ENCODE data around the gene SNAPC1. TPM values are rescaled to one million over a fixed set of nuclear protein-coding genes. Genes with fewer than 3 reads are reported as not detected.
A peak's percentile ranks its signal among the peaks of the same experiment; 100 is the strongest.

SNAPC1 gene
- total and polyA plus RNA-seq, 9 of the 15 experiments (the other 6 are each of a cell fraction or from before 2014, with no cell fraction given): 3.7 to 9.0 (median 7.9) TPM

DNA sequence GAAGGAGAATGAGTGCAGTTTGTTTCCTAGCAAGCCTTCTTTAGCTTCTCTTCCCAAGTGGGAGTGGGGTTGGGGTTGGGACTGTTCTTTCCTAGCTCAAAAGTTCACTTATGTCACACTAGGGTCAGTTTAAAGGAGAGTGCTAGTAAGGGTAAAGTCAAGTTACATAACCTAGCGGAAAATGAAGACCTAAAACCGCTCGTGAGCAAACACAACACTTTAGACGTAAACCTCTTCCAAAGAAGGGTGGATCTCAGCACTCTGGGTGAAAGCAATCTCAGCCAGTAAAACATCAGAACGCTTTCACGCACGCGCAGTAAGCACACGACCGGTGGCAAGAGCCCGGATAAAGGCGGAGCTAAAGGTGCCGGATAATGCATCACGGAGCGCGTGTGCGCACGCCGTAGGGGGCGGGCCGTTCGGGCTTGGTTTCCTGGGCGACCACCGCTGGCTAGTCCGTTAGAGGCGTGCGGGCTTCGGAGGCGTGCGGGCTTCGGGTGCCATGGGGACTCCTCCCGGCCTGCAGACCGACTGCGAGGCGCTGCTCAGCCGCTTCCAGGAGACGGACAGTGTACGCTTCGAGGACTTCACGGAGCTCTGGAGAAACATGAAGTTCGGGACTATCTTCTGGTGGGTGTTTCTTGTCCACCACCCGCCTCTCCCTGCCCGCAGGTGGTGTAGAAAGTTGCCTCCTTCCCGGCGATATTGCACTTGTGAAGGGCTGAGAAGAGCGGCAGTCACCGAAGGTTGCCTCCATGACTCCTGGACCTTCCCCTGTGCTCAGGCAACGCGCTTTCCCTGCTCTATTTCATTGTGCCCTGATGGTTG, at the start of gene SNAPC1 (continued):
- no peak; the same call in 1 of the 2 replicates for TF ChIP-seq CREB1 (IDR thresholded peaks at IDR 0.05)
- TF ChIP-seq CREB1 (CRISPR knock-in tag; IDR thresholded peaks at IDR 0.05): peak; percentile 42; the same call in 1 of the 2 replicates
- no peak for TF ChIP-seq KDM2B (CRISPR knock-in tag; IDR thresholded peaks at IDR 0.05)
- TF ChIP-seq ATF7 (IDR thresholded peaks at IDR 0.05): peak; percentile 14; the same call in 1 of the 2 replicates
- TF ChIP-seq, protein P1, sequence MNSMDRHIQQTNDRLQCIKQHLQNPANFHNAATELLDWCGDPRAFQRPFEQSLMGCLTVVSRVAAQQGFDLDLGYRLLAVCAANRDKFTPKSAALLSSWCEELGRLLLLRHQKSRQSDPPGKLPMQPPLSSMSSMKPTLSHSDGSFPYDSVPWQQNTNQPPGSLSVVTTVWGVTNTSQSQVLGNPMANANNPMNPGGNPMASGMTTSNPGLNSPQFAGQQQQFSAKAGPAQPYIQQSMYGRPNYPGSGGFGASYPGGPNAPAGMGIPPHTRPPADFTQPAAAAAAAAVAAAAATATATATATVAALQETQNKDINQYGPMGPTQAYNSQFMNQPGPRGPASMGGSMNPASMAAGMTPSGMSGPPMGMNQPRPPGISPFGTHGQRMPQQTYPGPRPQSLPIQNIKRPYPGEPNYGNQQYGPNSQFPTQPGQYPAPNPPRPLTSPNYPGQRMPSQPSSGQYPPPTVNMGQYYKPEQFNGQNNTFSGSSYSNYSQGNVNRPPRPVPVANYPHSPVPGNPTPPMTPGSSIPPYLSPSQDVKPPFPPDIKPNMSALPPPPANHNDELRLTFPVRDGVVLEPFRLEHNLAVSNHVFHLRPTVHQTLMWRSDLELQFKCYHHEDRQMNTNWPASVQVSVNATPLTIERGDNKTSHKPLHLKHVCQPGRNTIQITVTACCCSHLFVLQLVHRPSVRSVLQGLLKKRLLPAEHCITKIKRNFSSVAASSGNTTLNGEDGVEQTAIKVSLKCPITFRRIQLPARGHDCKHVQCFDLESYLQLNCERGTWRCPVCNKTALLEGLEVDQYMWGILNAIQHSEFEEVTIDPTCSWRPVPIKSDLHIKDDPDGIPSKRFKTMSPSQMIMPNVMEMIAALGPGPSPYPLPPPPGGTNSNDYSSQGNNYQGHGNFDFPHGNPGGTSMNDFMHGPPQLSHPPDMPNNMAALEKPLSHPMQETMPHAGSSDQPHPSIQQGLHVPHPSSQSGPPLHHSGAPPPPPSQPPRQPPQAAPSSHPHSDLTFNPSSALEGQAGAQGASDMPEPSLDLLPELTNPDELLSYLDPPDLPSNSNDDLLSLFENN (IDR thresholded peaks at IDR 0.05; ENCODE audit: low read depth in 2 of 2, low read length in 2 of 2): no peak
- TF ChIP-seq, protein P2, sequence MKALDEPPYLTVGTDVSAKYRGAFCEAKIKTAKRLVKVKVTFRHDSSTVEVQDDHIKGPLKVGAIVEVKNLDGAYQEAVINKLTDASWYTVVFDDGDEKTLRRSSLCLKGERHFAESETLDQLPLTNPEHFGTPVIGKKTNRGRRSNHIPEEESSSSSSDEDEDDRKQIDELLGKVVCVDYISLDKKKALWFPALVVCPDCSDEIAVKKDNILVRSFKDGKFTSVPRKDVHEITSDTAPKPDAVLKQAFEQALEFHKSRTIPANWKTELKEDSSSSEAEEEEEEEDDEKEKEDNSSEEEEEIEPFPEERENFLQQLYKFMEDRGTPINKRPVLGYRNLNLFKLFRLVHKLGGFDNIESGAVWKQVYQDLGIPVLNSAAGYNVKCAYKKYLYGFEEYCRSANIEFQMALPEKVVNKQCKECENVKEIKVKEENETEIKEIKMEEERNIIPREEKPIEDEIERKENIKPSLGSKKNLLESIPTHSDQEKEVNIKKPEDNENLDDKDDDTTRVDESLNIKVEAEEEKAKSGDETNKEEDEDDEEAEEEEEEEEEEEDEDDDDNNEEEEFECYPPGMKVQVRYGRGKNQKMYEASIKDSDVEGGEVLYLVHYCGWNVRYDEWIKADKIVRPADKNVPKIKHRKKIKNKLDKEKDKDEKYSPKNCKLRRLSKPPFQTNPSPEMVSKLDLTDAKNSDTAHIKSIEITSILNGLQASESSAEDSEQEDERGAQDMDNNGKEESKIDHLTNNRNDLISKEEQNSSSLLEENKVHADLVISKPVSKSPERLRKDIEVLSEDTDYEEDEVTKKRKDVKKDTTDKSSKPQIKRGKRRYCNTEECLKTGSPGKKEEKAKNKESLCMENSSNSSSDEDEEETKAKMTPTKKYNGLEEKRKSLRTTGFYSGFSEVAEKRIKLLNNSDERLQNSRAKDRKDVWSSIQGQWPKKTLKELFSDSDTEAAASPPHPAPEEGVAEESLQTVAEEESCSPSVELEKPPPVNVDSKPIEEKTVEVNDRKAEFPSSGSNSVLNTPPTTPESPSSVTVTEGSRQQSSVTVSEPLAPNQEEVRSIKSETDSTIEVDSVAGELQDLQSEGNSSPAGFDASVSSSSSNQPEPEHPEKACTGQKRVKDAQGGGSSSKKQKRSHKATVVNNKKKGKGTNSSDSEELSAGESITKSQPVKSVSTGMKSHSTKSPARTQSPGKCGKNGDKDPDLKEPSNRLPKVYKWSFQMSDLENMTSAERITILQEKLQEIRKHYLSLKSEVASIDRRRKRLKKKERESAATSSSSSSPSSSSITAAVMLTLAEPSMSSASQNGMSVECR (CRISPR knock-in tag; IDR thresholded peaks at IDR 0.05): peak; percentile 79
- peak; percentile 92 for TF ChIP-seq MXI1 (IDR thresholded peaks at IDR 0.05; ENCODE audit: low read depth, low read length)
- TF ChIP-seq, protein P3, sequence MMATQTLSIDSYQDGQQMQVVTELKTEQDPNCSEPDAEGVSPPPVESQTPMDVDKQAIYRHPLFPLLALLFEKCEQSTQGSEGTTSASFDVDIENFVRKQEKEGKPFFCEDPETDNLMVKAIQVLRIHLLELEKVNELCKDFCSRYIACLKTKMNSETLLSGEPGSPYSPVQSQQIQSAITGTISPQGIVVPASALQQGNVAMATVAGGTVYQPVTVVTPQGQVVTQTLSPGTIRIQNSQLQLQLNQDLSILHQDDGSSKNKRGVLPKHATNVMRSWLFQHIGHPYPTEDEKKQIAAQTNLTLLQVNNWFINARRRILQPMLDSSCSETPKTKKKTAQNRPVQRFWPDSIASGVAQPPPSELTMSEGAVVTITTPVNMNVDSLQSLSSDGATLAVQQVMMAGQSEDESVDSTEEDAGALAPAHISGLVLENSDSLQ (IDR thresholded peaks at IDR 0.05): peak; percentile 94
- TF ChIP-seq PHF8 (IDR thresholded peaks at IDR 0.05; ENCODE audit: borderline replicate concordance, low read length): peak; percentile 71; the same call in 1 of the 2 replicates
- TF ChIP-seq, protein P4, sequence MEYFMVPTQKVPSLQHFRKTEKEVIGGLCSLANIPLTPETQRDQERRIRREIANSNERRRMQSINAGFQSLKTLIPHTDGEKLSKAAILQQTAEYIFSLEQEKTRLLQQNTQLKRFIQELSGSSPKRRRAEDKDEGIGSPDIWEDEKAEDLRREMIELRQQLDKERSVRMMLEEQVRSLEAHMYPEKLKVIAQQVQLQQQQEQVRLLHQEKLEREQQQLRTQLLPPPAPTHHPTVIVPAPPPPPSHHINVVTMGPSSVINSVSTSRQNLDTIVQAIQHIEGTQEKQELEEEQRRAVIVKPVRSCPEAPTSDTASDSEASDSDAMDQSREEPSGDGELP (CRISPR knock-in tag; IDR thresholded peaks at IDR 0.05; ENCODE audit: borderline replicate concordance): peak; percentile 59; the same call in 1 of the 2 replicates
- peak; percentile 47 for TF ChIP-seq POLR2B (IDR thresholded peaks at IDR 0.05; ENCODE audit: low read depth, partially characterized antibody)
- no peak for TF ChIP-seq FIP1L1 (IDR thresholded peaks at IDR 0.05; ENCODE audit: low read depth, low read length, poor library complexity, severe bottlenecking)
- peak; percentile 63 for TF ChIP-seq MEIS2 (IDR thresholded peaks at IDR 0.05; ENCODE audit: partially characterized antibody)
- peak; percentile 59; the same call in 1 of the 2 replicates for TF ChIP-seq POLR2AphosphoS5 (IDR thresholded peaks at IDR 0.05; ENCODE audit: control insufficient read depth, insufficient read depth, low read depth, low read length)

Data from K562 (cell line).